Stimulated activated CD8-positive, alpha-beta memory T cell treated with anti-CD3 and anti-CD28 coated beads, Interleukin-4, amount 100 ng/mL, for 48 hours (primary cell): Measurements from ENCODE around the gene NBAS.

ENCODE experiments used
- DNase-seq: peaks from one replicate; pipeline ENCODE4 v3.0.0-alpha.2; 2020

Gene NBAS

GRCh38 chr2:15400240-15400826 lies 160.8 kb downstream of the NBAS start:
- DNase-seq: no peak

- no peak for DNase-seq
These were observed 161.9 kb downstream of the NBAS start for GRCh38 chr2:15399241-15399640.

GRCh38 chr2:15391751-15392150 lies 169.4 kb downstream of the NBAS start:
- no peak for DNase-seq

DNA sequence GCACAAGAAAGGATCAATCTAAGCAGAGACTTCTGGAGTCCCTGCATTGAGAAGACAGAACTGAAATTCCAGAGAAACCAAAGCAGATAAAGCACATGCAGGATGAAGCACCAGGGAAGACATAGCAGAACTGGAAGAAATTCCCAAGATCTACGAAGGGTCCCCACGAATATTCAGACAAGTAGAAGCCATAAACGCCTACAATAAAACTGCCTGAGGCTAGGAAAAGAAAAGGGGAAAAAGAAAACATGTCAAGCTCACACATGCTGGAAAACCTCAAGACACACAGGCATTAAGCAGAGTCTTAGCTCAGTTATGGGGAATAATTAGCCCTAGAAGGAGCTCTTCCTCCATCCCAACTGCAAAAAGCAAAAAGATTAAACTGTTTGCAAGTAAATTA lies 171.2 kb downstream of the NBAS start:
- no peak for DNase-seq

- no peak for DNase-seq
These were observed 171.8 kb downstream of the NBAS start for GRCh38 chr2:15389326-15389700.

GRCh38 chr2:15388406-15389325 lies 172.5 kb downstream of the NBAS start:
- DNase-seq: no peak

DNA sequence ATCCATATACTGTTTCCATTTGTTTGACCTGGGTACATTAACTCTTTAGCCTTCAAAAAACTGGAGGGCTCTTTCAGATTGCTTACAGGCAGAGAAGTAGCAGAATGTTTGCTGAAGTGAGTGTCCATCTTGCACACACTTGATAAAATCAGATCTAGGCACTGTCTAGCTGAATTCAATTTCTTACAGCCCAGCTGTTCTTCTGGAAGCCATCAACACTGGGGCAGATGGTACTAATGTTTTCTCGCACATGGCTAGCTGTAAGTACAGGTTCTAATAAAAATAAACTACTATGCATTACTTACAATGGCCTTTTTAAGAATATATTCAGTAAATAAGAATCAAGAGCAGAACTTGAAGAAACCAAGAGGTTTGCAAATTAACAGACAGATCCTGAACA lies 175.9 kb downstream of the NBAS start:
- no peak for DNase-seq

GRCh38 chr2:15383695-15384350 lies 177.3 kb downstream of the NBAS start:
- DNase-seq: no peak

- no peak for DNase-seq
These were observed 182.8 kb downstream of the NBAS start for GRCh38 chr2:15378148-15378908.

- DNase-seq: no peak
These were observed 183.9 kb downstream of the NBAS start for GRCh38 chr2:15377202-15377601.

GRCh38 chr2:15372019-15372418 lies 189.1 kb downstream of the NBAS start:
- DNase-seq: no peak

- no peak for DNase-seq
These were observed 192.0 kb downstream of the NBAS start for GRCh38 chr2:15369129-15369528.

DNA sequence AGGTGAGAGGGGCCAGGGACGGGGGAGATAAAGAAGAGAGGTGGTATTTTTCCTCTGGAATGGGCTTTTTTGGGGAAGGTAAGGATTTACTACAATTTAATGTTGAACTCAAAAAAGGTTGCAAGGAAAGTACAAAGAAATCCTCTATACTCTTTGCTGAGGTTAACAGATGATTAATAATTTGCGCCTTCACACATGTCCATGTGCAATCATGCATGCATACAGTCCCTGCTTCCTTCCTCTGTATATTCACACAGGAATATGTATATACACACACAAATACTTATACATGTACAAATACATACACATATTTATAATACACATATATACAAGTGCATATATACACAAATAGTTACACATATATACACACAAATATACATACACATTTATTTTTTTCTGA lies 193.4 kb downstream of the NBAS start:
- DNase-seq: no peak

DNA sequence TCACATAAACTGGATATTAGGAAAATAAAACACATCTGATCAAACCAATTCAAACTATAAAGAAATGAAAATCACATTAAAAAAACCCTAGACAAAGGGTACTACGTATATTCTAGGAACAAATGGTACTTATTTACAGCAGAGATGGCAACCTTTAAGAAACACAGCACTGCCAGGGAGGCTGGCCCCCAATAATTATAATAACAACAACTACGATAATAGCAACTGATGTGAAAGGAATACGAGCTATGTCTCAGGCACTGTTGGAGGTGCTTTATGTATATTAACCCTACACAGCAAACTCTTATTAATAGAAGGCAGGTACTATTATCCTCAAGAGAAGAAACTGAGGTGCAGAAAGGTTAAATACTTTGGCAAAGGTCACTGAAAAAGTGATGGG lies 193.9 kb downstream of the NBAS start:
- DNase-seq: no peak

DNA sequence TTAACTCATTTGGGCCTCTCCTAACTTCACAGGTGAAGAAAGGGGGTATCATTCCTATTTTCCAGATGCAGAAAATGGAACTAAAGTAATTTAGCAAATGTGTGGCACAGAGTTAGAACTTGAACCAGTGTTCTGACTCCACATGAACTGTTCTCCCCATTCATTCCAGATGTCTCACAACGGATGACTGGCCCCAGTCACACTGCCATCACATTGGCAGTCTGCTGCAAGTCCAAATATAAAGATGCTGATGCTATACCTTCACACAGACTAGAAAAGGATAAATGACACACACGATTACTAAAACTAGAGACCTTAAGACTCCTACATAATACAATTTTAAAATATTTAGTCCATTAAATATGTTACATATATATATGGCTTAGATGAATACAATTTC lies 195.7 kb downstream of the NBAS start:
- no peak for DNase-seq

DNA sequence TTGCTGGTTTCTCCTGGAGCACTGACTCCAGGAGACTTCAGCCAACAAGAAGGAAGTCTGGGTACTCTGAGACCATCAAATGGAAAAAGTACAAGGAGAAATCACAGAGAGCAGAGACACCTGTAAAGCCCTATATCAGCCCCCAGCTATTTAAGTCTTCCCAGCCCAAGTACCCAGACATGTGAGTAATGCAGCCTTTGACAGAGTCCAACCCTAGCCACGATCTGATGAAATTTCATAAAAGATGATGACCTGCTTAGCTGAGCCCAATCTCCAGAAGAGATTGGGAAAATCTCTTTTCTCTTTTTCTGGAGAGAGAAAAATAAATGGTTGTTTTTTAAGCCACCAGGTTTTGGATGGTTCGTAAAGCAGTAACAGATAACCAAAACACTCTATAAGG lies 196.6 kb downstream of the NBAS start:
- DNase-seq: no peak

DNA sequence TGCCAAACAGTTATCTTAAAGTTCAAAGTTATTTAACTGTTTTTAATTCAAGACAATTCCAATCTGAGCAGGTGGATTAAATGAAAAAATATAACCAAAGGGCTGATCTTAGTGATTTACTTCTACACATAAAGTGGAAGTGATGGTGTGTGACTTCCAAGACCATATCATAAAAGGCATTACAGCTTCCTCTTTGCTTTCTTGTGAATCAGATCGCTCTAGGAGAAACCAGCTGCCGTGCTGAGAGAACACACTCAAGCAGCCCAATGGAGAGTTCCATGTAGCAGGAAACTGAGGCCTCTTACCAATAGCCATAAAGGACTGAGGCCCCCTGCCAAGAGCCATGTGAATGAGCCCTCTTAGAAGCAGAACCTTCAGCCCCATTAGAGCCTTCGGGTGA lies 197.4 kb downstream of the NBAS start:
- no peak for DNase-seq

DNA sequence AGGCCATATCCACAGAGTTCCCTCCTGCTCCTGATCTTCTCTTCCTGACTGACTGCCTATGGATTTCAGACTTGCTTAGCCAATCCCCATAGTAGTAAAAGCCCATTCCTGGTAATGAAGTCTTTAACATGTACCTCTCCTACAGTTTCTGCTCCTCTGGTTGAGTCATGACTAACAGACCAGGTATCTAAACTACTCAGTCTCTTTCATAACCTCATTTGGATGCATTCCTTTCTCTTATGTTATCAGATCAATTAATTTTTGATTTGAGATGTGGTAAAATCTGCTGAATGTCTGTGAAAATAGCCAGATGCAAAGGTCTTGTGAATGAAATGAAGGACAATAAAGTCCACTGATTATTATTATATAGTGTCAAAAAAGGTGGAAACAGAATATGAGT lies 198.0 kb downstream of the NBAS start:
- no peak for DNase-seq

GRCh38 chr2:15359716-15360531 lies 201.2 kb downstream of the NBAS start:
- no peak for DNase-seq

GRCh38 chr2:15357922-15358321 lies 203.2 kb downstream of the NBAS start:
- no peak for DNase-seq

DNA sequence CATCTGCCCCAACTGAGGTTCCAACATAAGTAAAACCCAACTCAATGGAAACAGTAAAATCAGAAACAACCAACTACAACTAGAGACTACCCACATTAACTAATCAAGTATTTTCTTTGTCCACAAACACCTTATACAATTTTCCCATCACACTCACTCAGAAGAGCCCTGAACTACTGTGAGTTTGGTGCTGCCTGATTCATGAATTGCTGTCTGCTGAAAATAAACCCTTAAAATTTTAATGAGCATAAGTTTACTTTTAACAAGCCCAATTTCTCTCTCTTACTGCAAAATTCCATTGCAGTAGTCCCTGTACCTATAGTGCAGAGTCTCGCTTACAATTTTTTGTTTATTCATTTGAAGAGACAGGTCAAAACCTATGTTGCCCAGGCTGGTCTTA lies 203.9 kb downstream of the NBAS start:
- DNase-seq: no peak

DNA sequence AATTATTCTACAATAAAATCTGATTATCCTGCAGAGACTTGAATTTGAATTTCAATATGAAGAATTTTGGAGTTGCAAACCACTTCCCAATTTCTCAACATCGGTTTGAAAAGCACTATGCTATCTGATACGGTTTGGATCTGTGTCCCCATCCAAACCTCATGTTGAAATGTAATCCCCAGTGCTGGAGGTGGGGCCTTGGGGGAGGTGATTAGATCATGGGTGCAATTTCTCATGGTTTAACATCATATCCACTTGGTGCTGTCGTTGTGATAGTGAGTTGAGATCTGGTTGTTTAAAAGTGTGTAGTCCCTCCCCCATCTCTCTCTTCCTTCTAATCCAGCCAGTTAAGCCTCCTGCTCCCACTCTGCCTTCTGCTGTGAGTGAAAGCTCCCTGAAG lies 205.7 kb downstream of the NBAS start:
- no peak for DNase-seq
